ENCODE results near the gene HSPA4.
"Not testable (repeated sequence)": the region's sequence is repeated elsewhere in the genome, so short reads cannot be mapped to it uniquely, and the experiment has no call there.

HSPA4 gene

DNA sequence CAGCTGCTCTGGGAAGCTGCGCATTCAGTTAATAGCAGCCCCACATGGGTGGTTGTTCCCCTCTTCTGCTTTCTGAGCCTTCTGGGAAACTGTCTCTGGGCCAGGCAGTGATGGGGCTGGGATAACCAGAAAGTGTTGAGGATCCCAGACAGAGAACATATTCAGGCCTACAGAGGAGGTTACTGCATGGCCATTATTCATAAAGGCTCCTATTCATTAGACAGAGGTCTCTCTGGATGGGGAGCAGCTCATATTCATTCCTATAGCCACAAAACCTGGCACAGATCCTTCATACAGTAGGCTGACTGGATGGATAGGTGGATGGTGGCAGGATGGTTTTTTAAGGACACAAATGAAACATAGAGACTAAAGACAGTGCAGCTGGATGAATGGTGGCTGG is 76.3 kb downstream of the HSPA4 start:
- DNase-seq = no peak

DNA sequence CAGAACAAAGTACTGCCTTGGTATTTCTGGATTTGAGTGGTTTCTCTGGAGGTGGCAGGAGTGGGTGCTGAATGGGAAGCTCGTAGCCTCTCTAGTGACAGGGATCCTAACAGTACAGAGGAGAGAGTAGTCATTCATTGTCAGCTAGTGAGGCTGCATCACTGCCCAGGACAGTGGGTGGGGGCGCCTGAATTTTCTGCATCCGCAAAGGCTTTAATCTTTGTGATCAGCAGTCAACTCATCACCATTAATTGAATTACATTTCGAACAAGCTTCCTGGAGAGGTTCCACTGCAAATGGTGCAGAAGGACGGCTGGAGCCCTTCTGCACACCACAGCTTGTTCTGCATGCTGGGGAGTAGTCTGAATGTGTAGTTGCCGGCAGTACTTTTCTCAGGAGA is 77.5 kb downstream of the HSPA4 start:
- DNase-seq = no peak

DNA sequence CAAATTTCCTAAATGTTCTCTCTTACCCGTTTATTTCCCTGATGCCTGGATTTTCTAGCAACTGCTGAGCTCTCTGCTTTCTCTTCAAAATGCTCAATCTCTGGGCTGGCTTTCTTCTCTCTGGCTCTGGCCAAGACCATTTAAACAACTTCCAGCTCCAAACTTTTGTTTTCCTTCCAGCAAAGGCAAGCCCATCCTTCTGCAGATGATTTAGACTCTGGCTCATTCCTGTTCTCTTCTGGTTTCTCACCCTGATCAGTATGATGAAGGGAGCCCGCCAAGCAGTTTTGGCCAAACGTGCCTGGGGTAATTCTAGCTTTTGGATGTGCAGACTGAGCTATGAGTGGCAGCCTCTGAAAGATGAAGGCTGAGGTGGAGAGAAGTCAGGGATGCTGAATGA is 78.1 kb downstream of the HSPA4 start:
- no peak for DNase-seq

DNA sequence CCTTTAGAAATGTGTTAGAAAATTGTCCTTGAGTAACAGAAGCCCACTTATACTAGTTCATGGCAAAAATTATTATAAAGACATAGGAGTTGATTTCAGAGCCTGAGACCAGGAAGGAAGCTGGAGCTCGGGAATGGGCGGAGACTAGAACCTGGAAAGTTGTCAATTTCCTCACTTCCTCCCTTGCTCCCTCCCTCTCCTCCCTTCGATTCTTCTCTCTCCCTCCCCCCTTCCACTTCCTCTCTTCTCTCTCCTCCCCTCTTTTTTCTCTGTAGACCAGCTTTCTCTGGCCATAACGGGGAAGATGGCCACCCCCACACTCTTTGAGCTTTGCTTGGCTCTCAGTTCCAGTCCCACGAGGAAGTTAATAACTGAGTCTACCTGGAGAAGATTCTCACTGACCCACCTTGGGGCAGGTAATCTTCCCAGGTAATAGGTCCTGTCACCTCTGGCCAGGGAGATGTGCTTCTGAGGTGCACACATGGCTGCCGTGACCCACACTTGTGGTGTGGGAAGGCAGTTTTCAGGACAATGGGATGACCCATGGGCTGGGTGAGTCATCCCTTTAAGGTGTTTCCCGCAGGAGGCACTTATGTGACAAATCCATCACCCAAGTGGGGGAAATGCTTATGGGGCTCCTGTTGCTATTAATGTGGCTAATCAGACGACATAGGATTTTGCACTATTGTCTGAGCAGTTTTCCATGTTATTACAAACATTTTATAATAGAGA is 78.7 kb downstream of the HSPA4 start:
- DNase-seq = no peak

DNA sequence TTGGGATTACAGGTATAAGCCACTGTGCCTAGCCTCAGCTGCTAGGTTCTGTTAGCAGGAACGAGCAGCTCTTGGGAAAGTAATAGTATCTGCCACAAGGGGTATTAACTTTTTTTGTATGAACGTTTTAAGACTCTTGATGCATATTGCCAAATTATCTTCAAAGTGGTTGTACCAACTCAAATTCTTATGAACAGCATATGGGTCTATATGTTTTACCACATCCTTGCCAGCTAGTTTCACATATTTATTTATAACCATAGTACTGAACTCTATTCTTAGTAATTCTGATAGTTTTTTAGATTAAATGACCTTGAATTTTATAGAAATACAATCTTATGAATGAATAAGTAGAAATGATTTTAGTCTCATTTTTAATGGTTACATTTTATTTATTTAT is 80.9 kb downstream of the HSPA4 start:
- no peak for DNase-seq

DNA sequence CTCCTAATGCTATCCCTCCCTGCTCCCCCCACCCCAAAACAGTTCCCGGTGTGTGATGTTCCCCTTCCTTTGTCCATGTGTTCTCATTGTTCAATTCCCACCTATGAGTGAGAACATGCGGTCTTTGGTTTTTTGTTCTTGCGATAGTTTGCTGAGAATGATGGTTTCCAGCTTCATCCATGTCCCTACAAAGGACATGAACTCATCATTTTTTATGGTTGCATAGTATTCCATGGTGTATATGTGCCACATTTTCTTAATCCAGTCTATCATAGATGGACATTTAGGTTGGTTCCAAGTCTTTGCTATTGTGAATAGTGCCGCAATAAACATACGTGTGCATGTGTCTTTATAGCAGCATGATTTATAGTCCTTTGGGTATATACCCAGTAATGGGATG is 81.4 kb downstream of the HSPA4 start:
- DNase-seq = not testable (repeated sequence)

DNA sequence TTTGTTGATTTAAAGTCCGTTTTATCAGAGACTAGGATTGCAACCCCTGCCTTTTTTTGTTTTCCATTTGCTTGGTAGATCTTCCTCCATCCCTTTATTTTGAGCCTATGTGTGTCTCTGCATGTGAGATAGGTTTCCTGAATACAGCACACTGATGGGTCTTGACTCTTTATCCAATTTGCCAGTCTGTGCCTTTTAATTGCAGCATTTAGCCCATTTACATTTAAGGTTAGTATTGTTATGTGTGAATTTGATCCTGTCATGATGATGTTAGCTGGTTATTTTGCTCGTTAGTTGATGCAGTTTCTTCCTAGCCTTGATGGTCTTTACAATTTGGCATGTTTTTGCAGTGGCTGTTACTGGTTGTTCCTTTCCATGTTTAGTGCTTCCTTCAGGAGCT is 85.1 kb downstream of the HSPA4 start:
- not testable (repeated sequence) for DNase-seq

DNA sequence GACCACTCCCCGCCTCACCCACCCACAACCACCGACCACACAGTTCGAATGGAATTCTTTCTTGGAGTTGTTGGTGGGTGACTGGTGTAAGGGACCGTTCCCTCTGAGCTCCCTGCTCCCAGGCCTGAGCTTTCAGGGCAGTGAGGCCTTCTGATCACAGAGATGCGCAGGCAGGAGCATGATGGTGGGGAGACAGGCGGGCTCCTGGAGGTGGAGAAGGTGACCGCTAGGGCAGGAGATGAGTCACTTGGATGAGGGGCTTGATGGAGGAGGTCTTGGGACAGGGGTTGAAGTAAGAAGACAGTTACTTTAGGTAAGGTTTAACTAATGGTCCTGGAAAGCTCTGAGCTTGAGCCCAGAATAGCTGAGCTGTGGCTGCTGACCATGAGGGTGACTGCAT is 88.5 kb downstream of the HSPA4 start:
- no peak for DNase-seq

DNA sequence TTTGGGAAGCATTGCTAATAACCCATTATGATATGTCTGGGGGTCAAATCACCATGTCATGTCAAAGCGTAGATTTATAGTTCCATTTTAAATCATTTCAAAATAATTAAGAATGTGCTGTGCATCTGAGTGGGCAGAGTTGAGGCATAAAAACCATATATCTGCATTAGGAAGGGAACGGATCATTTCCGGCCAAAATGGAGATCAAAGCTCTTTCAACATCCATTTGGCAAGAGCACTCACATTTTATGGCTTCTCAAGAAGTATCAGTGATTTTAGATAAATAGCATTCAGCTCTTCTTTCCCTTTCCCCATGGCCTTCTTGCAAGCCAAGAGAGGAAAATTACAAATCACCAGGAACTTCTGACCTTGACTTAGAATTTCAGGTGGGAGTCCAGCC is 89.9 kb downstream of the HSPA4 start:
- no peak for DNase-seq

DNA sequence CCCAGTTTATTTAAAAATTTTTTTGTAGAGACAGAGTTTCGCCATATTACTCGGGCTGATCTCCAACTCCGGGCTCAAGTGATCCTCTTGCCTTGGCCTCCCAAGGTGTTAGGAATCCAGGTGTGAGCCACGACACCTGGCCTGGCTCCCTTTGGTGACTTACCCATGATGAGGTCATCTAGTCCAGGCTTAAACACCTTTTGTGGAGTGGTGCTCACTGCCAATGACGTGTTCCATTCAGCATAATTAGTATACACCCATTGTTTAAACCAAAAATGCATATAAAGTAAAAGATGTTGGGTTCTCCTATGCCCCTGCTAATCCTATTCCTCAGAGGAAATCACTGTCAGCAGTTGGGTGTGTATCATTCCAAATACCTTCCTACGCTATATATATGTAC is 91.0 kb downstream of the HSPA4 start:
- no peak for DNase-seq

DNA sequence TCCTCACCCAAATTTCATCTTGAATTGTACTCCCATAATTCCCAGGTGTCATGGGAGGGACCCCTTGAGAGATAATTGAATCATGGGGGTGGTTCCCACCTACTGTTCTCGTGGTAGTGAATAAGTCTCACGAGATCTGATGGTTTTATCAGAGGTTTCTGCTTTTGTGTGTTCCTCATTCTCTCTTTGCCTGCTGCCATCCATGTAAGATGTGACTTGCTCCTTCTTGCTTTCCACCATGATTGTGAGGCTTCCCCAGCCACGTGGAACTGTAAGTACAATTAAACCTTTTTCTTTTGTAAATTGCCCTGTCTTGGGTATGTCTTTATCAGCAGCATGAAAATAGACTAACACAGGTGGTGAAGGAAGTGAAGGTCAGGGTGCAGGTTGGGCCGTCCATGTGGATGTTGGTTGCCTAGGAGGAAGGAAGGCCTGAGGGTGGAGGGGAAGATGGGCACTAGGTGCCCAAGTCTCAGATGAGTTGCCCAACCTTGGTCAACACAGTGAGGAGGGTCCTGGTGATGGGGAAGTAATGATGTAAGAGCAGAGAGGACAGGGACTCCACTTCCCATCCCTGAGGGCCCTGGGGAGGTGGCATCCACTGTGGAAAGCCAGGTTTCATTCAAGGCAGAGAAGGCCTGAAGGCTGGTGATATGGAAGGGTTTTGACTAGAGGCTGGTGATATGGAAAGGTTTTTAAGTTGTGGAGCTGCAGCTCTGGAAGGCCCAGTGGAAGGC is 92.6 kb downstream of the HSPA4 start:
- no peak for DNase-seq

DNA sequence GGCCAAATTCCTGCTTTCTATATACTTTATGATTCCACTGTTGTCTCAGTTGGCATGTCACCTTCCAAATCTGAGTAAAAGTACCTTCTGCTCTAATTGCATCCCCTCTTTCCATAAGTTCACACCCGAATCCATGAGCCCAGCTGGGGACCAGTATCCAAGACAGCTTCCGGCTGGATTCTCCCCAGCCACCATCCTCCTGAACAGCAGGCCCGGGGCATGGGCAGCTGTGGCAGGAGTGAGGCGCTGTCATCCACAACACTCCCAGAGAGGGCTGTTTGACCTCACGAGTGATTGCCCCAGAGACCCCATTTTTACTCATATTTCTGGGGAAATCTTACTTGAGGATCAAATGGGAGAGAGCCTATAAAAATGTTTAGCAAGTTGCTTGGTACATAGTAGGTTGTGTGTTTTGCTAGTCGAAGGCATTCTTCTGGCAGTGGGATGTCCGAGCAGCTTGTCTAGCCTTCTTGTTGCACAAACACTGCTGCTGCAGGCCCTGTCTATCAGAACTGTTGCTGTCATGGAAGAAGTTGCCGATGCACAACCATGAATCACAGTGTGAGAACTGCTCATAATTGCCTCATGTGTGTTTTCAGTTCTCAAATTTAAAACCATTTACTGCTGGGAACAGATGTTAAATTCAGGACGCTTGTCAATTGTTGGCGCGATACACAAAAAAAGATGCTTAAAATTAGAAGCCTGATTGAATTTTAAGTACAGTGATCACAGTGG is 93.8 kb downstream of the HSPA4 start:
- DNase-seq = no peak

DNA sequence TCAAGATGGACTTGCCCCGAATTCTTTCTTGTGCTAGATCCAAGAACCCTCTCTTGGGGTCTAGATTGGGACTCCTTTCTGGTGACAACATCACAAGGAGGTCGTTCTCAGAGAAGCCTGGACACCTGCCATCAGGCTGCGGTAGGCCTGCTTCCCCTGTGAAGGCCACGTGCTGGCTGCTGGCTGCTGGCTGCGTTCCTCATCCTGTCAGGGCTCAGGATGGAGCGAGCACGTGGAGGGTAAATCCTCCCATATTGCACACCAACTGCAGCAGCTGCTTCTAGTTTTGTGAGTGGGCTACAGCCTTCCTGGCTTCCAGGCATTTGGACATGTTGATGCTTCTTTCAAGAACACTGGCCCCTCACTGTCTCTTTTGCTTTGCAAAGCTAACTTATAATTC is 95.6 kb downstream of the HSPA4 start:
- no peak for DNase-seq

DNA sequence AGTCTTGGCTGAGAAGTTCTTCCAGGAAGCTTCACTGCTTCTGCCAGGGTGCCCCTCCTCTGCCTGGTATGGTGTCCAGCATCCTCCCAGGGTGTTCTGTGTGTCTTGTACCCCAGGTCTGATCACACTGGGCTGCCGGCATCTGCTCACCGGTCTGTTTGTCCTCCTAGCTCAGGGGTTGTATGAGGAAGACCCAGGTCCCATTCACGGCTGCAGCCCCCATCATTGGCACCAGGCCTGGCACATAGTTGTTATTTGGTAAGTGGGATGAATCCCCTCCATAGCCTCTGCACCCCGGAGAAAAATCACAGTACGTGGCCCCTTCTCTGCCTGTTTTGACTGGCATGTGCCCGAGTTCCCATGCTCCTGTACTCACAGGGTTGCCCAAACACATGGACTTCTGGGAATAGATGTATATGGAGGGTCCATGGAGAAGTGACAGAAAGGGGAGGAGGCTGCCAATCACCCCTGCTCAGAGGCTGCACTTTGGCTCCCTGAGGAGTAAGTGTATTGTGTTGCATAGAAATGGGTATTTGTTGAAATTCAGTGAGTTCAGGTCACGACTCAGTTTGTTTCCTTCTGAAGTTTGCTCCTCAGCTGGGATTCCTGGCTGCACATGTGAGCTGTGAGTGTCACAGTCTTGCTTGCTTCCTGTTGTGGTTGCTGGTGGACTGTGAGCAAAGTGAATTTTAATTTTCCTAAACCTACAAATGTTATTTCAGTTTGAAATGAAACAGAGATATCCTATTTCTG is 96.2 kb downstream of the HSPA4 start:
- no peak for DNase-seq

DNA sequence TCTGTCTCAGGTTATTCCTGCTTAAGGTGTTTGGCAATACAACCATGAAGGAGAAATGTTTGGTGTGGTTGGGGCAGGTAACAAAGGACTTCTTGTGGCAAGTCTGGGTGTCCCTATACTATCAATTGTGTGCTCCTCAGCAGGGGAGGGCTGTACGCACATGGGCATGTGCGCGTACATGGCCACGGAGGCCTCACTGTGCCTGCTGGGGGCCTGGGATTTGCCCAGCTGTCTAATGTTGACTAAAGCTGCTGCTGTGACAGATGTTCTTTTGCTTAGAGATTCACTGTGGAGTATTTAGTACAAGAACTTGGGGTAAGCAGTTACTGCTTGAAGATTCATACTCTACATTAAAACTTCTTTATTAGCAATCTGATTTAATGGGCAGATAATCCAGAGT is 97.5 kb downstream of the HSPA4 start:
- no peak for DNase-seq

DNA sequence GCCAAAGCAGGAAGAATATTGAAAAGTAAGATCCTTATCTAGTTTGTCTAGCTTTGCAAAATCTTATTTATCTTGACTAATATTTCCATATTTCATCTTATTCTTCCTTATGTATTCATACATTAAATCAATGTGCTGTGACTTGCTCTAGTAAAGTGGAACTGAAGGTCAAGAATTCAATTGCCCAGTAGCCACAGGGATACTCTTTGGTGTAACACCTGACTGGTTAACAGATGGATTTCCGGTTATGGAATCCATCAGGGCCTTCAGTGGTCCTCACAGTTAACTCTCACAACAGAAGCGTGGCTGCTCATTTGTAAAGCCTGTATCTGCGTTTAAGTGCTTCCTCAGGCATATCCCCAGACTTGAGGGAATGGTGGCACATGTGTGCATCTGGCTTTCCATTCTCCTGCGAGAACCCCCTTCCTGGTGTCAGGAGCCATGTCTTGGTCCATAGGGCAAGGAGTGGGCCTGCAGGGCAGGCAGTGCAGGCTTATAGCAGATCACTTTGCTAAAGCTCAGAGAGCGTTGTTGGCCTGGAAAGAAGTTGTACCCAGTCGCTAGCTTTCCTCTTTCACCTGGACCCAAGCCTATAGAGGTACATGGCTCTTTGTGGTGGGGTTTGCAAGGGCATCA is 99.2 kb downstream of the HSPA4 start:
- DNase-seq = no peak

DNA sequence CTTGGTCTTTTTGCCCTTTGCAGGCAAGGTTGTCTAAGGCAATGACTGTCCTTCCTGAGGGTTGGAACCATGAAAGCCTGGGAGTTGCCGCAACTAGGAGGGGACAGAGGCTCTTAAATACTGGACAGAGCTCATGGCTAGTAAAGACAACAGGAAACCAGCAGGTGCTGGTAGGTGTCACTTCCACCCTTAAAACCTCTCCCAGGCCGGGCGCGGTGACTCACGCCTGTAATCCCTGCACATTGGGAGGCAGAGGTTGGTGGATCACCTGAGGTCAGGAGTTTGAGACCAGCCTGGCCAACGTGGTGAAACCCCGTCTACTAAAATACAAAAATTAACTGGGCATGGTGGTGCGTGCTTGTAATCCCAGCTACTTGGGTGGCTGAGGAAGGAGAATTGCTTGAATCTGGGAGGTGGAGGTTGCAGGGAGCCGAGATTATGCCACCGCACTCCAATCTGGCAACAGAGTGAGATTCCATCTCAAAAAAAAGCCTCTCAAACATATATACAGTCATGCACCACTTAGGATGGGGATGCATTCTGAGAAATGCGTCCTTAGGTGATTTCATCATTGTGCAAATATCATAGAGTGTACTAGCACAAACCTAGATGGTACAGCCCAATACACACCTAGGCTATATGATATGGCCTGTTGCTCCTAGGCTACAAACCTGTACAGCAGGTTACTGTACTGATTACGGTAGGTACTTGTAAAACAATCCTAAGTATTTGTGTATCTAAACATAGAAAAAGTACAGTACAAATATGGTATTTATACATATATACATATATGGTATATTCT is 102.7 kb downstream of the HSPA4 start:
- no peak for DNase-seq

DNA sequence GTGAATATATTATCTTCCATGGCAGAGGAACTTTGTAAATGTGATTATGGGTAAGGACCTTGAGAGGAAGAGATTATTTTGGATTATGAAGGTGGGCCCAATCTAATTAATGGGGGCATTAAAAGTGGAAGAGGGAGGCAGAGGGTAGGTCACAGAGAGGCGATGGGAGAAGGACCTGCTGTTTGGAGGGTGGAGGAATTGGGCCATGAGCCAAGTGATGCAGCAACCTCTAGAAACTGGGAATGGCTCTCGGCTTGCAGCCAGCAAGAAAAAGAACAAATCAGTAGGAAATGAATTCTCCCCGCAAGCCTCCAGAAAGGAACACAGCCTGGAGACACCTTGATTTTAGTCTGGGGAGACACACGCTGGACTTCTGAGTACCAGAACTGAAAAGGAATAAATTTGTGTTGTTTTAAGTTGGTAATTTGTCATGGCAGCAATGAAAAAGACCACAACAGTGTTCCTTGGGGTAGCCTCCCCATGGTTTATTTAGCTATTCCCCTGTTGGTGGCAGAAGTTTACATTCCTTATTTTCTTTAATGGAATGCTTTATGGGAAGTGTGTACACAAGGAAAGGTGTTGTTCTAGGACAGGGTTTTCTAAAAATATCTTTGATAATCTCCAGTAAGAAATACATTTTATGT is 103.6 kb downstream of the HSPA4 start:
- no peak for DNase-seq

Measured in effector CD4-positive, alpha-beta T cell (primary cell).